Measurements from ENCODE around the gene FIBP.

DNA sequence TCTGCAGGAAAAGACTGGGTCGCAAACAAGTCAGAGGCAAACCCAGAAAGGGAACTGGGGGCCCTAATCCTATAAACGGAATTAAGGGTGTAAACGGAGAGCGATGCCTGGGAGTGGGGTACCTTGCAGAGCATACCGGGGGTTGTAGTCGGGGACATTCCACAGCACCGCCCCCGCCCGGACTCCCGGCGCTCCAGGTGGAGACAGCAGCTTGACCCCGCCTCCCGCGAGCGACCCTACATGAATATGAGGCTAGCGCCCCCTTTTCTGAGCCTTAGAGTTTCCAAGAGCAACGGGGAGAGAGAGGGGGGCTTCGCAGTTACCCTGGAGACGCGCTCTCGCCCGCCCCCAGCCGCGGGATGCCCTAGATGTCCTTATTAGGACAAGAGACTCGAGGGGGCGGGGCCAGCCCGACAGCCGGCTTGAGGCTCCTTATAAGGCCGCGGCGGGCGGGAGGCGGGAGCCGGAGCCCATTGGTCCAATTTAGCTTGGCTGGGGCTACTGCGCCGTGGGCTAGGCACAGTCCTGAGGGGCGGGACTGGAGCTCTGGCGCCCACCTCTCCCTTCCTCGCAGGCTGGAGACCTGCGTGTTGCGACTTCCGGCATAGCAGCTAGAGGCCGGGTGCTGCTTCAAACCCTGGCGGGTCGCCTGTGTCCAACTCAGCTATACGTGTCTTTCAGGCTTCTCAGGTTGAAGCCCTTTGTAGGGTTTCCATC lies 29.0 kb downstream of the FIBP start:
- no peak for TF ChIP-seq CTCF (IDR thresholded peaks at IDR 0.05)
- TF ChIP-seq E2F4 (CRISPR knock-in tag; IDR thresholded peaks at IDR 0.05; ENCODE audit: borderline replicate concordance, low read depth) = no peak
- TF ChIP-seq FOXP4 (CRISPR knock-in tag; IDR thresholded peaks at IDR 0.05) = no peak; the same call in 1 of the 2 replicates
- TF ChIP-seq ETV6 (CRISPR knock-in tag; IDR thresholded peaks at IDR 0.05) = no peak
- TF ChIP-seq JAZF1 (CRISPR knock-in tag; IDR thresholded peaks at IDR 0.05) = no peak
- no peak; the same call in 1 of the 2 replicates for TF ChIP-seq PRRX2 (CRISPR knock-in tag; IDR thresholded peaks at IDR 0.05)
- TF ChIP-seq, protein P1, sequence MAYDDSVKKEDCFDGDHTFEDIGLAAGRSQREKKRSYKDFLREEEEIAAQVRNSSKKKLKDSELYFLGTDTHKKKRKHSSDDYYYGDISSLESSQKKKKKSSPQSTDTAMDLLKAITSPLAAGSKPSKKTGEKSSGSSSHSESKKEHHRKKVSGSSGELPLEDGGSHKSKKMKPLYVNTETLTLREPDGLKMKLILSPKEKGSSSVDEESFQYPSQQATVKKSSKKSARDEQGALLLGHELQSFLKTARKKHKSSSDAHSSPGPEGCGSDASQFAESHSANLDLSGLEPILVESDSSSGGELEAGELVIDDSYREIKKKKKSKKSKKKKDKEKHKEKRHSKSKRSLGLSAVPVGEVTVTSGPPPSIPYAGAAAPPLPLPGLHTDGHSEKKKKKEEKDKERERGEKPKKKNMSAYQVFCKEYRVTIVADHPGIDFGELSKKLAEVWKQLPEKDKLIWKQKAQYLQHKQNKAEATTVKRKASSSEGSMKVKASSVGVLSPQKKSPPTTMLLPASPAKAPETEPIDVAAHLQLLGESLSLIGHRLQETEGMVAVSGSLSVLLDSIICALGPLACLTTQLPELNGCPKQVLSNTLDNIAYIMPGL (CRISPR knock-in tag; IDR thresholded peaks at IDR 0.05) = no peak
- TF ChIP-seq FOXK1 (CRISPR knock-in tag; IDR thresholded peaks at IDR 0.05) = peak; percentile 54; the same call in 1 of the 2 replicates
- TF ChIP-seq ZNF512 (CRISPR knock-in tag; IDR thresholded peaks at IDR 0.05; ENCODE audit: borderline replicate concordance) = no peak
- TF ChIP-seq, protein P2, sequence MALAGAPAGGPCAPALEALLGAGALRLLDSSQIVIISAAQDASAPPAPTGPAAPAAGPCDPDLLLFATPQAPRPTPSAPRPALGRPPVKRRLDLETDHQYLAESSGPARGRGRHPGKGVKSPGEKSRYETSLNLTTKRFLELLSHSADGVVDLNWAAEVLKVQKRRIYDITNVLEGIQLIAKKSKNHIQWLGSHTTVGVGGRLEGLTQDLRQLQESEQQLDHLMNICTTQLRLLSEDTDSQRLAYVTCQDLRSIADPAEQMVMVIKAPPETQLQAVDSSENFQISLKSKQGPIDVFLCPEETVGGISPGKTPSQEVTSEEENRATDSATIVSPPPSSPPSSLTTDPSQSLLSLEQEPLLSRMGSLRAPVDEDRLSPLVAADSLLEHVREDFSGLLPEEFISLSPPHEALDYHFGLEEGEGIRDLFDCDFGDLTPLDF (CRISPR knock-in tag; IDR thresholded peaks at IDR 0.05) = no peak
- 0 out of 2 replicates have a peak, but pooled peaks have one; percentile 18 for TF ChIP-seq FOXP1 (CRISPR knock-in tag; IDR thresholded peaks at IDR 0.05; ENCODE audit: borderline replicate concordance)
- peak; percentile 42; the same call in 1 of the 2 replicates for TF ChIP-seq NFYB (CRISPR knock-in tag; conservative IDR thresholded peaks at IDR 0.05; ENCODE audit: low read depth)
